ENCODE data around the gene RABGGTA.
A peak's percentile ranks its signal among the peaks of the same experiment; 100 is the strongest.

The RABGGTA gene

GRCh38 chr14:24232645-24233537 is 38.5 kb downstream of the RABGGTA start, which contains the start of gene GMPR2:
Gene GMPR2 (plus strand): TSS chr14:24232929. CDS start chr14:24233254, 325 bp downstream.
- DNase-seq (ENCODE audit: extremely low spot score): peak; percentile 70

GRCh38 chr14:24232121-24232644 is 39.2 kb downstream of the RABGGTA start, which contains the start of gene NEDD8:
Gene NEDD8 (minus strand): TSS chr14:24232367. CDS start chr14:24232267, 100 bp downstream.
- POLR2A ChIA-PET: interaction anchor here (1.2 kb wide), 1 partner anchor 10 kb away, joined by 4 read pairs; the partner anchor contains the start of gene TINF2
- DNase-seq (ENCODE audit: extremely low spot score): peak; percentile 89
- CTCF ChIA-PET: interaction anchor here (0.9 to 7.5 kb wide), 3 partner anchors 10 to 75 kb away, joined by 4 to 56 read pairs (median 15); partner anchors contain the start of genes DHRS1, NOP9 and TINF2
- no peak for TF ChIP-seq CTCF (IDR thresholded peaks at IDR 0.05; ENCODE audit: control extremely low read depth, extremely low read depth, low read depth, missing control alignments)

More at GRCh38 chr14:24232645-24233537, 38.5 kb downstream of the RABGGTA start, which contains the start of gene GMPR2:
- POLR2A ChIA-PET: interaction anchor here (1.2 kb wide), 1 partner anchor 9 kb away, joined by 4 read pairs; the partner anchor contains the start of gene TINF2
- CTCF ChIA-PET: interaction anchor here (0.8 to 7.5 kb wide), 6 partner anchors 9 to 75 kb away, joined by 3 to 56 read pairs (median 10); partner anchors contain the start of genes CIDEB, DHRS1, MDP1 and NOP9
- no peak for TF ChIP-seq CTCF (IDR thresholded peaks at IDR 0.05; ENCODE audit: control extremely low read depth, extremely low read depth, low read depth, missing control alignments)

- POLR2A ChIA-PET: interaction anchor here (0.9 kb wide), 1 partner anchor 36 kb away, joined by 5 read pairs; the partner anchor contains the start of gene TM9SF1
Measured at GRCh38 chr14:24231263-24232120, 39.9 kb downstream of the RABGGTA start.

GRCh38 chr14:24228902-24229301 is 42.5 kb downstream of the RABGGTA start:
- ChIA-PET POLR2A (interaction anchor here (0.6 kb wide), 2 partner anchors 14 to 64 kb away, joined by 4 read pairs; no protein-coding TSS in a partner anchor), CTCF (interaction anchor here (1.2 to 2.7 kb wide), 8 partner anchors 9 to 72 kb away, joined by 3 to 22 read pairs (median 5); partner anchors contain the start of genes IRF9, MDP1 and TINF2)
- DNase-seq (ENCODE audit: extremely low spot score): no peak
- TF ChIP-seq CTCF (IDR thresholded peaks at IDR 0.05; ENCODE audit: control extremely low read depth, extremely low read depth, low read depth, missing control alignments): no peak

More at GRCh38 chr14:24231263-24232120, 39.9 kb downstream of the RABGGTA start:
- CTCF ChIA-PET: interaction anchor here (1.0 to 2.1 kb wide), 6 partner anchors 11 to 76 kb away, joined by 3 to 10 read pairs (median 4); partner anchors contain the start of genes CHMP4A, CIDEB, IRF9 and MDP1
- no peak for TF ChIP-seq CTCF (IDR thresholded peaks at IDR 0.05; ENCODE audit: control extremely low read depth, extremely low read depth, low read depth, missing control alignments)
- no peak for DNase-seq (ENCODE audit: extremely low spot score)

GRCh38 chr14:24226473-24226872 is 44.9 kb downstream of the RABGGTA start:
- TF ChIP-seq CTCF (IDR thresholded peaks at IDR 0.05; ENCODE audit: control extremely low read depth, extremely low read depth, low read depth, missing control alignments): no peak
- no peak for DNase-seq (ENCODE audit: extremely low spot score)
- ChIA-PET POLR2A (no interaction called here), CTCF (interaction anchor here (1.1 to 2.7 kb wide), 4 partner anchors 11 to 70 kb away, joined by 4 to 22 read pairs (median 14); partner anchors contain the start of genes MDP1 and TINF2)
